NCI-H1694 treated with DMSO at 0.1 percent for 48 hours (cell line): Measurements from ENCODE around the gene ODF4.

ENCODE experiments used
- DNase-seq: peaks from one replicate; lab custom pipeline; 2025; lab: John Stamatoyannopoulos, UW

Gene ODF4, protein sequence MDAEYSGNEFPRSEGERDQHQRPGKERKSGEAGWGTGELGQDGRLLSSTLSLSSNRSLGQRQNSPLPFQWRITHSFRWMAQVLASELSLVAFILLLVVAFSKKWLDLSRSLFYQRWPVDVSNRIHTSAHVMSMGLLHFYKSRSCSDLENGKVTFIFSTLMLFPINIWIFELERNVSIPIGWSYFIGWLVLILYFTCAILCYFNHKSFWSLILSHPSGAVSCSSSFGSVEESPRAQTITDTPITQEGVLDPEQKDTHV

DNA sequence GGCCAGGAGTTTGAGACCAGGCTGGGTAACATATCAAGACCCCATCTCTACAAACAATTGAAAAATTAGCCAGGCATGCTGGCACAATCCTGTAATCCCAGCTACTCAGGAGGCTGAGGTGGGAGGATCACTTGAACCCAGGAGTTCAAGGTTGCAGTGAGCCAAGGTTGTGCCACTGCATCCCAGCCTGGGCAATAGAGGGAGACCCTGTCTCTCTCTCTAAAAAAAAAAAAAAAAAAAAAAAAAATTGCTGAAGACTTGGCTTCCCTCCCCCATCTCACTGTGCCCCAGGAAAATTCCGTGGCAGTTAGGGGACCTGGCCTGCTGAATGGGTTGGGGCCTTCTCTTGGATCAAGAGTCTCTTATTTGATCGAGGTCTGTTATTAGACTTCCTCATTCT, at the start of gene ODF4:
Gene ODF4, plus strand, starts transcription at position 301 of the 400 bp plus-strand sequence. CDS start 212 bp downstream, outside the sequence.
- DNase-seq: no peak

DNA sequence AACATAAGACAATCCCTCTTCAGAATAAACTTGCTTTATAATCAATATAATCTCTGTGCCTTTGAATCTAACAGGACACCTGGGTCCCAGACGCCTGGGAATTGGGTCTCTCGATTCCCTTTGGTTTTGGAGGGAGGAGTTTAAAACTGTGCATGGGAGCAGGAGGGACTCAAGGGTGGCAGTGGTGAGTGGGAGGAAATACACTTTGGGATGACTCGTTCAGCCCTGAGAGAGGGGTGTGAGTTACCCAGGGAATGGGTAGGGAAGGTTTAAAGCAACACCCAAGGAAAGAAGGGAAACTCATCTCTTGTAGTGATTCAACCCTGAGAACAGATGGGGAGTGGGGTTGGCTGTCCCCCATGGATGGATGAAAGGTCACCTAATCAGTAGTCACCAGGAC, 49.6 kb upstream of the ODF4 start:
- no peak for DNase-seq

DNA sequence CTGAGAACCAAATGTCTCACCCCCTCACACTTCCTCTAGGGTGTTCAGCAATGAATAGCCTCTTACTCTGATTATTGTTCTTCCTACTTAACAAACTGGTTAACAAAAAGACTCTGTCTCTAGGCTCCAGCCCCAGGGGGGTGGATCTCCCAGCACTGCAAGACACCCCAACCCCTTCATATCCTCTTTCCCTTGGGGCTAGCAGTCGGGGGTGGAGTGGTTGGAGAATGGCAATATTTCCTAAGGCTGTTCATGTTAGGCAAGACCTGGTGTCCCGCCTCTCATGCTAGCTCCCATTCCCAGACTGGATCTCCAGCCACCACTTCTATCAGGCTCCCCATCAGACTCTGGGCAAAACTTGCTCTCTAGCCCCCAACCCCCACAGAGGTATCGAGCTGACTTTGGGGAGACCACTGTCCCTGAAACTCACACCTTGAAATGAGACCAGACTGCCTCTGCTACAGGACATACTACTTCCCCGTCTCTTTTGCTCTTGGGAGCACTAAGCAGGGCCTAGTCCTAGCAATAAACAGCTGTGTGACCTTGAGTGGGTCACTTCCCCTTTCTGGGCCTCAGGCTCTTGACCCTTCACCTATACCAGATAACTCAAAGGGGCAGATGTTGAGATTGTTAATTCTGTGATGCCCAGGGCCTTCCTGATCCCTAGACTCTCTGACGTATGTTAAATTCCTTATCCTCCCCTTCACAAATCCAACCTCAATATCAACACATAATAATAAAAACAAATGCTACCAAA, 46.8 kb upstream of the ODF4 start:
- DNase-seq: no peak

DNA sequence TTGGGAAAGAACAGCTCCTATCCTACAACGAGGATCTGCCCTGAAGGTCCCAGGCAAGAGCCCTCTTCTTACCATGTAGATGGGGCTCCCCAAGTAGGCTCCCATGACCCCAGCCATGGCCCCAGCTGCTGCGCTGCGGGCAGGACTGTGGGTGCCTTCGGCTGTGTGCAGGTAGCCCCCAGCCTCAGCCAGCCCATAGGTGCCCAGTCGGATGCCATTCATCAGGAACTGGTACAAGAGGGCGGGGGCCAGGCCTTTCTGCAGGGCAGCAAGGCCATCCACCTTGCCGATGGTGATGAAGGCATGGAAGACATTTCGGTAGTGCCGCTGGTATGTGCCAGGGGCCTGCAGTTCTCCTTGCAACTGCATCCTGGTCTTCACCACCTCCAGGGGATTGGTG, 45.3 kb upstream of the ODF4 start:
- no peak for DNase-seq

DNA sequence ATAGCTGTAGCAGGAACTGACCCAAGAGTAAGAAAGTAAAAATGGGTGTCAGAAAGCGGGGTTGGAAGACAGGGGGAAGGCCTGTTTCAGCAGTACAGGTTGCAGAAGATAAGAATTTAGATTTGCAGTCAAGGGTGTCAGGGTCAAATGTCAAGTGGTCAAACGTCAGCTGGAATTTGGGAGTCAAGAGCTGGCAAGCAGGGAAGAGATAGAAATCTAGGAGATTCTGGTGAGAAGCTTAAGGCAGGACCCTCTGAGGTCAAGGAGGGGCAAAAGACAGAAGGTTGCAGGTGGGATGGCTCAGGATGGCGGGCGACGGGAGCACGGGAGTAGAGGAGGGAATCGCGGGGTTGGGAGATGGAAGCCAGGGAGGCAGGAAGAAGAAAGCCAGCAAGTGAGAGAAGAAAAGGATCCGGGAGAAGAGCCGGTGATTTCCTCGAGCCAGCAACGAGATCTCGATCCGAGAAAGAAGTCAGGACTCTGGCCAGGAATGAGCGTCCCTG, 44.8 kb upstream of the ODF4 start:
- DNase-seq: no peak

DNA sequence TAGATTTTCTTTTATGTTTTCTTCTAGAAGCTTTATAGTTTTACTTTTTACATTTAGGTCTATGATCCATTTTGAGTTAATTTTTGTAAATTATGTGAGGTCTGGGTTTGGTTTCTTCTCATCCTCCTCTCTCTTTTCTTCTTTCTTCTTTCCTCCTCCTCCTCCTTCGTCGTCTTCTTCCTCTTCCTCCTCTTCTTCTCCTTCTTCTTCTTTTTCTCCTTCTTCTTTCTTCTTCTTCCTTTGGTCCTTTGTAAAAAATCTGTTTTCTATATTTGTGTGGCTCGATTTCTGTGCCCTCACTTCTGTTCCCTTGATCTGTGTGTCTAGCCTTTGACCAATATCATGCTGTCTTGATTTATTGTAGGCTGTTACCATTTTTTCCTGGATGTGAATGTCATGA, 39.4 kb upstream of the ODF4 start:
- DNase-seq: no peak

DNA sequence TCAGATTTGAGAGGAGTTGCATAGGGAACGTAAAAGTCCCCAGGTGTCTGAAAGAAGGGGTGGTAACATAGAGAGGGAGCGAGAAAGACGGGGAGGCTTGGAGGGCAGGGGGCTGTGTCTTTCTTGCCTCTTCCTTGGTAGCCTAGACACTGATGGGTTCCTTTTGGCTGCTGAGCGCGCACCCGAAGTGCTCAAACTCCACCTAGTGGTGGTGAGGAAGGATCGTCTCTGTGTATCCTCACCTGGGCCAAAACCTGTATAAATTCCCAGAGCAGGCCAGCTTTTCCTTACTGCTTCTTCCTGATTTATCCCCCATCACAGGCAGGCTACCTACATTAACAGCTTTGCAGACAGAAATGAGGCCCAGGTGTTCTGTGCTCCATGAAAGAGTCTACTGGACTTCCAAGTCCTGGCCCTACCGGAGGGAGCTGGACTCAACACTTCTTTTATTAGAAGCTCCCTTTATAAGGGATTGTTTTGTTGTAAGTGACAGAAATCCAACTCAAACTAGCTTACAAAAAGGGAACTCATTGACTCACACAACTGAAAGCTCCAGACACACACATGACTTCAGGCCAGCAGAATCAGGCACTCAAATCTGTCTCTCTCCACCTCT, 38.9 kb upstream of the ODF4 start:
- peak; percentile 81 for DNase-seq

DNA sequence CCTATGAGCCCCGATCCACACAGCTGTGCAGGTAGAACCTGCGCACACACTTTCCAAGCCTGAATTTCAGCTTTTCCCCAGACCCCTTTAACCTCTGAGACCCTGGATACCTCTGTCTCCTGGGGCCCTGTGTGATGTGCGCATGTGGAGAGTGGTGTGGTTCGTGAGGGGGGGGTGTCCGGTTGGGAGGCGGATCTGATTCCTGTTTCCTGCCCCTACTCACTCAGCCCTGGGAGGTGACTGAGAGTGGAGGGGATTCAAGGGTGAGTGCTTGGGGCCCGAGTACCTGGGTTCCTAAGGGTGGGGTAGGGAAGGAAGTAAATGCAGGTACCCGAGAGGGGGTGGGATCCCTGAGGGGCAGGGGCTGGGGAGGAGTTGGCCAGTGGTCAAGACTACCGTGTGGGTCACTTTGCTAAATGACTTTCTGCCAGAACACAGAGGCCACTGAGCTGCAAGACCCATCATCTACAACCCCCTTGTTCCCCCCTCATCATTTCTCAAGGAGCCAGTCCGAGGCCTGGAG, 29.0 kb upstream of the ODF4 start:
- no peak for DNase-seq

DNA sequence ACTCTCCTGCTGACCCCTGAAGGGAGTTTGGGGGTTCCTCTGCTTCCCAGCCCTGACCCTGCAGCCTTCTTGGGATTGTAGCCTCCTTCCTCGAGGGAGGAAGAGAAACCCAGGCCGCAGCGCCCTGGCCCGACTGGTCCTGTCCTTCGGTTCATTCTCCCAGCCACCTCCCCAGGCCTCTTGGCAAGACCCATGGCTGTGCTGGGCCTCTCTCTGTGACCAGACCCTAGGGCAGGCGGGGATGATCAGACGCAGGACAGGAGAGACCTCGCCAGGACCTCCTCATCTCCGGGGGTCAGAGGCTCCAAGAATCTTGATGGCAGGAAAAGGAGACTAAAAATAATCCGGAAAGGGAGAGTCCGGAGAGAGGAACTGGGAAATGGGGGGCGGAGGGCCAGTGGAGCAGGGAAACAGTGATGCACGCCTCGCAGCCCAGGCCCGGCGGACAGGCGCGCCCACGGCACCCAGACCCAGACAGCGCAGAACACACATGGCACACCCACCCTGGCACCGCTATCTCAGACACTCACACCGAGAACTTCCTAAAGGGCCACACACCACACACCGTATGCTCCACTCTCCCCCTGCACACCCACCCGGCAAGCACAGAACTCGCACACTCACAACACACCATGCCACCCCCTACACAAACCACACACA, 28.4 kb upstream of the ODF4 start:
- no peak for DNase-seq

DNA sequence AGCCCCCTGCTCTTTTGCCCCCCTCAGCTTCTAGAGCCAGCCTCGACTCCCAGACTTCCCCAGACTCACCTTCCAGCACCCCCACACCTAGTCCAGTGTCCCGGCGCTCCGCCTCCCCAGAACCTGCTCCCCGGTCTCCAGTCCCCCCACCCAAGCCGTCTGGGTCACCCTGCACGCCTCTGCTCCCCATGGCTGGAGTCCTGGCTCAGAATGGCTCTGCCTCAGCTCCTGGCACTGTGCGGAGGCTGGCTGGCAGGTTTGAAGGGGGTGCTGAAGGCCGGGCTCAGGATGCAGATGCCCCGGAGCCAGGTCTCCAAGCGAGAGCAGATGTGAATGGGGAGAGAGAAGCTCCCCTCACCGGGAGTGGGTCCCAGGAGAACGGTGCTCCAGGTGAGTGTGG, 27.4 kb upstream of the ODF4 start:
- no peak for DNase-seq

DNA sequence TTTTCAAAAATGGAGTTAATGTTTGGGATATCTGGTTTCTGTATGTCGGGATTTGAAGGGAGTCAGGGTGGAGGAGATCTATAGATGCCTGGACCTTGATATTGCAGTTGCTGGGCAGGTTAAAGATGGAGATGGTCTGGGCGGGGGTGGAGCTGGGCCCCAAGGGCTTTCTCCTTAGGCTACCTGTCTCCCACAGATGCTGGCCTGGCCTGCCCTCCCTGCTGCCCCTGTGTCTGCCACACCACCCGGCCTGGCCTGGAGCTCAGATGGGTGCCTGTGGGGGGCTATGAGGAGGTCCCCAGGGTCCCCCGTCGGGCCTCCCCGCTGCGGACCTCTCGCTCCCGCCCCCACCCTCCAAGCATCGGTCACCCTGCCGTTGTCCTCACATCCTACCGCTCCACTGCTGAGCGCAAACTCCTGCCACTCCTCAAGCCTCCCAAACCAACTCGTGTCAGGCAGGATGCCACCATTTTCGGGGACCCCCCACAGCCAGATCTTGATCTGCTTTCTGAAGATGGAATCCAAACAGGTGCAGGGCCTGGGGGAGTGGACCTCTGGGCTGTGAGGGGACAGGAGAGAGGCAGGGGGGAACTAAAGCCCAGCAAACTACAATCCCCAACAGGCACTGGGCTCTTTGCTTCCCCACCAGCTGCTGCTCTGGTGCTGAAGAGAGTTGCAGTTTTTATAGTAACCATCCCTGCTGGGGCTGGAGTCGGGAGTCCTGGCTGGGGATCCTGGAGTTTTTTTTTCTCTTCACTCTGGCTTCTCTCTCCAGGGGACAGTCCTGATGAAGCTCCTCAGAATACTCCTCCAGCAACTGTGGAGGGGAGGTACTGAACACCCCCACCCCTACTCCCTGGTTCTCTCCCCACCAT, 26.7 kb upstream of the ODF4 start:
- no peak for DNase-seq

DNA sequence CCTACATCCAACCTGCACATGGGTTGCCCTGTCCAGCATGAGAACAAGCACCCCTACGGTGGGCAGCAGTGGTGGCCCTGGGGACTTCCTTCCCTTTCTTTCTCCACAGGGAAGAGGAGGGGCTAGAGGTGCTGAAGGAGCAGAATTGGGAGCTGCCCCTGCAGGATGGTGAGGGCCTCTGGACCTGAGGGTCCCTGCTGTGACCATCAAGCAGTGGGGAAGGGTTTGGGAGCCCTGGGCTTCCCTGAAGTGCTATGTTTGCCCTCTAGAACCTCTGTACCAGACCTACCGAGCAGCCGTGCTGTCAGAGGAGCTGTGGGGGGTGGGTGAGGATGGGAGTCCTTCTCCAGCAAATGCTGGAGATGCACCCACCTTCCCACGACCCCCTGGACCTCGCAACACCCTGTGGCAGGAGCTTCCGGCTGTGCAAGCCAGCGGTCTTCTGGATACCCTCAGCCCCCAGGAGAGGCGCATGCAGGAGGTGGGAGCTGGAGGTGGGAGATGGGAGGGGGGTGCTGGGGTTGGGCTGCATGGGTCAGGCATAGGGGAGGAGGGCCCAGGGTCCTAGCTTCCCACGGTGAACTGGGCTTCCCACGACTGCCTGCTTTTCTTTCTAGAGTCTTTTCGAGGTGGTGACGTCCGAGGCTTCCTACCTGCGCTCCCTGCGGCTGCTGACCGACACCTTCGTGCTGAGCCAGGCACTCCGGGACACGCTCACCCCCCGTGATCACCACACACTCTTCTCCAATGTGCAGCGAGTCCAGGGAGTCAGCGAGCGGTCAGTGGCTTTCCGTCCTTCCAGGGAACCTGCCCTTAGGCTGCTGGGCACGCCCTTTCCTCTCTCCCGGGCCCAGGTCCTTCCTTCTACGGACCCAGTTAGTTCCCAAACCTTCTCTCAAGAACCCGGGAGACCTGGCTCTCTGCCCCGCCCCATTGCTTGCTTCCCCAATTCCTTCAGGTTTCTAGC, 24.6 kb upstream of the ODF4 start:
- no peak for DNase-seq

DNA sequence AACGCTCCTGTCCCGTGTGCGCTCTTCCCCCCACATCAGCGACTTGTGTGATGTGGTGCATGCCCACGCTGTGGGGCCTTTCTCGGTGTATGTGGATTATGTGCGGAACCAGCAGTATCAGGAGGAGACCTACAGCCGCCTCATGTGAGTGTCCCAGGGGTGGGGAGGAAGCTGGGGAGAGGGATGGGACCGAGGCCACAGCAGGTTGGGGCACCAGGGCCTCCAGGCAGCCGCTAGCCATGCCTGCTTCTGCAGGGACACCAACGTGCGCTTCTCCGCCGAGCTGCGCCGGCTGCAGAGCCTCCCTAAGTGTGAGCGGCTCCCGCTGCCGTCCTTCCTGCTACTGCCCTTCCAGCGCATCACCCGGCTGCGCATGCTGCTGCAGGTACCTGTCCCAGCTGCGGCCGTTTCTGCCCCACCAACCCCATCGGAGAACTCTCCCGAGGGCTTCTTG, 23.8 kb upstream of the ODF4 start:
- DNase-seq: no peak

DNA sequence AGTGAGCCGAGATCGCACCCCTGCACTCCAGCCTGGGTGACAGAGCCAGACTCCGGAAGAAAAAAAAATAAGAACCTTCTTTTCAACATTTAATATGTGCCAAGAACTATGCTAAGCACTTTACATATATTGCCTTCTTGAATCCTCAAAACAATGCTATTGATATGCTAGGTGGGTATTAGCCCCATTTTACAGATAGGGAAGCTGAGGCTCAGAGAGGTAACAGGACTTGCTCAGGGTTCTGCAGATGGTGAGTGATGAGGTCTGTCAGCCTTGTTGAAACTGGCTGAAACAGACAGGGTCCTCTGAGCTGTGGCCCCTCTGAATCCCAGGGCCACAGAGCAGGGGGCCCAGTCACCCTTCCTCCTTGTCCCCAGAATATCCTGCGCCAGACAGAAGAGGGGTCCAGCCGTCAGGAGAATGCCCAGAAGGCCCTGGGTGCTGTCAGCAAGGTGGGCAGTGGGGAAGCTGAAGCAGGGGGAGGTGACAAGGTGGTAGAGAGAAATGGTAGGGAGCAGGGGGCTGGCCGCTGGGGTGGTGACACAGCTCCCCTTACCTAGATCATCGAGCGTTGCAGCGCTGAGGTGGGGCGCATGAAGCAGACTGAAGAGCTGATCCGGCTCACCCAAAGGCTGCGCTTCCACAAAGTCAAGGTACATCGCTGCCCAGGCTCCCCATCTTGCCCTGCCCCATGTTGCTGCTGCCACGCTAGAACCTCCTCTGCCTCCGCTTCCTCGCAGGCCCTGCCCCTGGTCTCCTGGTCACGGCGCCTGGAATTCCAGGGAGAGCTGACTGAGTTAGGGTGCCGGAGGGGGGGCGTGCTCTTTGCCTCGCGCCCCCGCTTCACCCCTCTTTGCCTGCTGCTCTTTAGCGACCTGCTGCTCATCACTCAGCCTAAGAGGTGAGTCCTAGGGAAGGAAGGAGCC, 21.4 kb upstream of the ODF4 start:
- no peak for DNase-seq

DNA sequence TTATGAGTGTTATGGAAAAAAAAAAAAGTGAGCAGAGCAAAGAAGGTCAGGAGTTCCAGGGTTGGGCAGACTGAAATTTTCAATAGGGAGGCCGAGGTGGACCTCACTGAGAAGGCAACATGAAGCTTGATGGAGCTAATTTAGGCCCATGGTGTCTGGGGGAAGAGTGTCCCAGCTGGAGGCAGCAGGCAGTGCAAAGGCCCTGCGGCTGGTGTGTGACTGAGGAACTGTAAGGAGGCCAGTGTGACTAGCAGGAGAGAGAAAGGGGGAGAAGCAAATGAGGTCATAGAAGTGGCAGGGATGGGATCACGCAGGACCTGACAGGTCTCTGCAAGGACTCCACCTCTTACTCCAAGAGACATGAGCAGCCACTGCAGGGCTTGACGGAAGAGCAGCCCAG, 19.4 kb upstream of the ODF4 start:
- DNase-seq: no peak

DNA sequence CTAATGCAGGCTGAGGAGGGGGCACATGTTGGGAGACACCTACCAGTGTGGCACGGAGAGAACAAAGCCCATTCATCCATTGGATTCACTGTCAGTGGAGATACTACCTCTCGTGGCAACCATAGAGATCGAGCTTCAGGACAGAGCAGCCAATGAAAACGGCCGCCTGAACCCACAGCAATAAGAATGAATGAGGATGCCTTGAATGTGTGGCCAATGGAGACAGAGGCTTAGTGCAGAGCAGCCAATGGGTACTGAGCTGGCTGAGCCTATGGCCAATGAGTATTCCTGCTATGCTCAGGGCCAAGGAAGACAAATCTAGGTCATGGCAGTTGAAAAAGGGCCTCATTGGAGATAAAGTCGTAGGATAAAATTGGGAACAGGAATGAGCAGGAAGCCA, 18.6 kb upstream of the ODF4 start:
- no peak for DNase-seq

DNA sequence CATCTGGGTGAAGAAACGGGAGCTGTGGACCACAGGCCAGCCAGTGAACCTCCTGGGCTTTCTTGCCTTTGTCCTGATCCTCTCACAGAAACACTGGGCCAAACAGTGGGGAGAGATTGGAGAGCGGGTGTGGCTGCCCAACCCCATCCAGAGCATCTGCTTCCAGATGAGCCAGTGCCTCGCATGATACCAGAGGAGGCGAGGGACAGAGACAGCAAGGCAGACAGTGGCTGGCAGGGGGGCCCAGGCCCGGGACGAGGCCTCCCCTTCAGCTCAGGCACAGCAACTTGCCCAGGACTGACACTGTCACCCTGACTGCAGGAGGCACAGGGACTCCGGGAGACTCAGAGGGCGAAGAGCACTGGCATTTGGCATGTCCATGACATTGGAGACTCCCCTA, 17.6 kb upstream of the ODF4 start:
- no peak for DNase-seq

DNA sequence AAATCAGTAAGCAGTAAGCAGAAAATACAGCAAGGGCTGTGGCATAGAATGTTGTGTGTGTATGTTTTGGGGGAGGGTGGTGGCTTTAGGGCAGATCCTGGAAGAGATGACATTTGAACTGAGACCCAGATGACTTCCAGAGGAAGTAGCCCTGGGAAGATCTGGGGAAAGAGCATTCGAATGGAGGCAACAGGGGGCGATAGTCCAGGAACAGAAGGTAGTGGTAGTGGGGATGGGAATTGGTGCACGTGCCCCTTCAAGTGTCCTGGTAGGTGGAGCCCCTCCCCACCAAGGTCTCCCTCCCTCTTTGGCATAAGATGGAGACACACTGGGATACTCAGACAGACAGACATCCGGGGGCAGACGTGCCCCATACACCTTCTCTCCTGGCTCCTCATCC, 15.5 kb upstream of the ODF4 start:
- DNase-seq: no peak

DNA sequence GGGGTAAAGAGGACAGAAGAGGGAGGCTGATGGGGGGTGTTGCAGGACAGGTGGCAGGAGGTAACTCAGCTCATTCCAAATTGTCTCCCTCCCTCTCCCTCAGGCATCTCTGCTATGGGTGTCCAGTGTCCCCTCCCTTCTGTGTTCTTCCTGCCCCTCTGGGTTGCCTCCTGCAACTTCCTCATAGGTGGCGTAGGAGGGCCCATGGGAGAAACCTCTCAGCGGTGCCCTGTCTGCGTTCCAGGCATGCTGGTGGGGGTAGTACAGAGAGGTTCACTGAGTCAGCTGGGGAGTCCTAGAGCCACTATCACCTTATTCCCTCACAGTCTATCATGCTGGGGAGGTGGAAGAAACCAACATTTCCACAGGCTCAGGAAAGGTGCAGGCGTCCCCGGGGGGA, 14.7 kb upstream of the ODF4 start:
- no peak for DNase-seq
